SKM-1 treated with dmso at 0.1 percent for 144 hours (cell line): Measurements from ENCODE around the gene FBXL2.

Source experiments
- DNase-seq: peaks from one replicate; lab custom pipeline; 2025; ENCODE audit not compliant: unreplicated experiment; lab: John Stamatoyannopoulos, UW

Gene FBXL2

GRCh38 chr3:33277193-33277882, at the start of gene FBXL2:
Gene FBXL2 (plus strand): TSS chr3:33277442. CDS start chr3:33277513, 71 bp downstream.
- DNase-seq: no peak

GRCh38 chr3:33229066-33229465, 48.2 kb upstream of the FBXL2 start:
- no peak for DNase-seq

GRCh38 chr3:33229947-33230346, 47.3 kb upstream of the FBXL2 start:
- no peak for DNase-seq

GRCh38 chr3:33231756-33232465, 45.3 kb upstream of the FBXL2 start:
- no peak for DNase-seq

- no peak for DNase-seq
Measured at GRCh38 chr3:33233884-33234283, 43.4 kb upstream of the FBXL2 start.

- DNase-seq: no peak
Measured at GRCh38 chr3:33236005-33236404, 41.2 kb upstream of the FBXL2 start.

GRCh38 chr3:33237439-33237838, 39.8 kb upstream of the FBXL2 start:
- no peak for DNase-seq

GRCh38 chr3:33238923-33239322, 38.3 kb upstream of the FBXL2 start:
- no peak for DNase-seq

GRCh38 chr3:33240261-33240660, 37.0 kb upstream of the FBXL2 start:
- DNase-seq: no peak

GRCh38 chr3:33246786-33247185, 30.5 kb upstream of the FBXL2 start:
- no peak for DNase-seq

- DNase-seq: no peak
Measured at GRCh38 chr3:33250712-33251111, 26.5 kb upstream of the FBXL2 start.

GRCh38 chr3:33256249-33256648, 21.0 kb upstream of the FBXL2 start:
- no peak for DNase-seq

- no peak for DNase-seq
Measured at GRCh38 chr3:33260104-33260503, 17.1 kb upstream of the FBXL2 start.

GRCh38 chr3:33269385-33269784, 7.9 kb upstream of the FBXL2 start:
- DNase-seq: no peak

- DNase-seq: no peak
Measured at GRCh38 chr3:33271324-33271723, 5.9 kb upstream of the FBXL2 start.

GRCh38 chr3:33273628-33274027, 3.6 kb upstream of the FBXL2 start:
- no peak for DNase-seq

GRCh38 chr3:33278163-33278562, 921 bp downstream of the FBXL2 start:
- DNase-seq: no peak

GRCh38 chr3:33287672-33288282, 10.5 kb downstream of the FBXL2 start:
- no peak for DNase-seq

- DNase-seq: no peak
Measured at GRCh38 chr3:33299395-33300081, 22.3 kb downstream of the FBXL2 start.

- DNase-seq: no peak
Measured at GRCh38 chr3:33312361-33312760, 35.1 kb downstream of the FBXL2 start.

- DNase-seq: no peak
Measured at GRCh38 chr3:33313331-33313730, 36.1 kb downstream of the FBXL2 start.

GRCh38 chr3:33314993-33315392, 37.8 kb downstream of the FBXL2 start:
- DNase-seq: no peak
